ENCODE data around the gene ZNF526. TPM values are rescaled to one million over a fixed set of nuclear protein-coding genes. Genes with fewer than 3 reads are reported as not detected.

Gene ZNF526
- total RNA-seq, 2 experiments from 2014 or later, result 21.5 to 21.7 TPM

DNA sequence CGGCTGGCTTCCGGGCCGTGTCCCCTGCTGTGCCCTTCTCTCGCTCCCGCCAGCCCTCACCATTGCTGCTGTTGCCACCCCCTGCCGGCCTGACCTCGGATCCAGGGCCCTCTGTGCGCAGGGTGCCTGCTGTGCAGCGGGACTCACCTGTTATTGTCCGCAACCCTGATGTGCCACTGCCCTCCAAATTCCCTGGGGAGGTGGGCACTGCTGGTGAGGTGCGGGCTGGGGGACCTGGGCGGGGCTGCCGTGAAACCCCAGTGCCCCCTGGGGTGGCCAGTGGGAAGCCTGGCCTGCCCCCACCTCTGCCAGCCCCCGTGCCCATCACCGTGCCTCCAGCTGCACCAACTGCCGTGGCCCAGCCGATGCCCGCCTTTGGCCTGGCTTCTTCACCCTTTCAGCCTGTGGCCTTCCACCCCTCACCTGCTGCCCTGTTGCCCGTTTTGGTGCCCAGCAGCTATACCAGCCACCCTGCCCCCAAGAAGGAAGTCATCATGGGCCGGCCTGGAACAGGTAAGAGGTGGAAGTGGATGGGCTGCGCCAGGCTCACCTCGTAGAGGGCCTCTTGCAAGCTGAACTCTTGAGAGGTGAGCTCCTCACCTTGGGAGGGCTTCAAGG lies 54.1 kb downstream of the ZNF526 start:
- Mint-ChIP-seq H3K27me3 (no peaks in the 10 kb centered on the region), H3K9me3 (no peaks in the 10 kb centered on the region), H3K27ac (peak overlapping the region; percentile 62), H3K4me1 (peaks cover 68% of the 10 kb centered on the region), H3K36me3 (ENCODE audit: low read depth) (peaks cover 58% of the 10 kb centered on the region), H3K4me3 (no peak overlapping the region)
- ChIA-PET POLR2A (interaction anchor here (0.9 to 10.0 kb wide), 6 partner anchors 9 to 141 kb away, joined by 3 to 106 read pairs (median 4); partner anchors contain the start of genes ERF, GSK3A and POU2F2), CTCF (interaction anchor here (0.9 kb wide), 1 partner anchor 142 kb away, joined by 3 read pairs; the partner anchor contains the start of gene POU2F2)
- DNase-seq, result no peak

DNA sequence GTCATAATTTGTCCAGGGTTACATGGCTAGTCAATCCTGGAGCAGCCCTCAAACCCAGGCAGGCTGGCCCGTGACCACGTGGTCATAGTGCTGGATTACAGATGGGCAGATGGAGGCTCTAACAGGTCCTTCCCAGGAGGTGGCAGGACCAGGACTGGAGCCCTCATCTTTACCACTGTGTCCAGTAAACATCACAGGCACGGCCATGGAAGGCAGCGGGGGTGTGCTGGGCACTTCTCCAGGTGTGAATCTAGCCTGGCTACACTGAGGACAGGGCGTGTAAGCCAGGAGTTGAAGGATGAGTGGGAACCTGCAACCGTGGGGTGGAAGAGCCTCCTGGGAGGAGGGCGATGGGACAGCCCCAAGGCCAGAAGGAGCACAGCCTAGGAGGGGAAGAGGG lies 55.0 kb downstream of the ZNF526 start:
- Mint-ChIP-seq H3K27ac (peak overlapping the region; percentile 76), H3K4me3 (peak overlapping the region; percentile 43), H3K36me3 (ENCODE audit: low read depth) (peaks cover 51% of the 10 kb centered on the region), H3K27me3 (no peaks in the 10 kb centered on the region), H3K4me1 (peaks cover 67% of the 10 kb centered on the region), H3K9me3 (no peaks in the 10 kb centered on the region)
- ChIA-PET POLR2A (interaction anchor here (1.0 to 10.0 kb wide), 4 partner anchors 8 to 142 kb away, joined by 3 to 106 read pairs (median 4); partner anchors contain the start of genes ERF, GSK3A and POU2F2), CTCF (interaction anchor here (0.6 to 0.9 kb wide), 2 partner anchors 143 to 1171 kb away, joined by 3 read pairs; partner anchors contain the start of gene POU2F2)
- no peak for DNase-seq

DNA sequence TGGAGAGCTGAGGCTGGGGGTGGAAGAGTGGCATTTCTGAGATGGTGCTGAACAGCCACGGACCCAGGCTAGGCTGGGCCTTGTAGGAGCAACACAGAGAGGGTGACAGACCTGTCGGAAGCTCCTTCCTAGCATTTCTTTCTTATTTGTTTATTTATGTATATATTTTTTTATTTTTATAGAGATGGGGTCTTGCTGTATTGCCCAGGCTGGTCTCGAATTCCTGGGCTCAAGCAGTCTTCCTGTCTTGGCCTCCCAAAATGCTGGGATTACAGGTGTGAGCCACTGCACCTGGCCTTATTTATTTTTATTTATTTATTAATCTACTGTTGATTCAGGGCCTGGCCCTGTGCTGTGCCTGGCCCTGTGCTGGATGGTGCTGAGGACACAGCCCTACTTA lies 55.4 kb downstream of the ZNF526 start:
- Mint-ChIP-seq H3K27ac (peak overlapping the region; percentile 93), H3K4me3 (peak overlapping the region; percentile 54), H3K4me1 (peaks cover 63% of the 10 kb centered on the region), H3K27me3 (no peaks in the 10 kb centered on the region), H3K36me3 (ENCODE audit: low read depth) (peaks cover 49% of the 10 kb centered on the region), H3K9me3 (no peaks in the 10 kb centered on the region)
- ChIA-PET CTCF (interaction anchor here (0.6 kb wide), 2 partner anchors 143 to 1170 kb away, joined by 3 read pairs; no protein-coding TSS in a partner anchor), POLR2A (interaction anchor here (1.0 to 10.0 kb wide), 2 partner anchors 31 to 143 kb away, joined by 3 to 106 read pairs; partner anchors contain the start of genes GSK3A and POU2F2)
- DNase-seq, result no peak

DNA sequence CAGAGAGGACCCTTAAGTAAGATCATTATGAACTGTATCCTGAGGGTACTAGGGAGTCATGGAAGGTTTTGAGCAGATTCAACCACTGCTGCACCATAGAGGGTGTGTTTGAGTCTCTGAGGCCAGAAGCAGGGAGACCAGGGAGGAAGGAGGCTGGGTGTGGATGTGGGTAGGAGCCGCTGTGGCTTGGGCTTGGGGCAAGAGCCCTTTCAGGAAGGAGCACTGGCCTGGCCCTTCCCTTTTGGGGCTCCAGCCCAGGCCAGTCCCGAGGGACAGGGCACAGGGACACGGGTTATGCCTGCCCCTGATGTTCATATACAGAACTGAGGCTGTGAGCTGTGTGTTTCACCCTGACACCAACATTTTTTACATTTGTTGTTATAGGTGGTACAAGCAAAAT lies 56.2 kb downstream of the ZNF526 start:
- Mint-ChIP-seq H3K4me3 (peak overlapping the region; percentile 54), H3K4me1 (peaks cover 57% of the 10 kb centered on the region), H3K27me3 (no peaks in the 10 kb centered on the region), H3K36me3 (ENCODE audit: low read depth) (peaks cover 45% of the 10 kb centered on the region), H3K9me3 (no peaks in the 10 kb centered on the region), H3K27ac (peak overlapping the region; percentile 93)
- ChIA-PET POLR2A (interaction anchor here (10.0 kb wide), 1 partner anchor 32 kb away, joined by 106 read pairs; the partner anchor contains the start of gene GSK3A), CTCF (no interaction called here)
- DNase-seq, result no peak

DNA sequence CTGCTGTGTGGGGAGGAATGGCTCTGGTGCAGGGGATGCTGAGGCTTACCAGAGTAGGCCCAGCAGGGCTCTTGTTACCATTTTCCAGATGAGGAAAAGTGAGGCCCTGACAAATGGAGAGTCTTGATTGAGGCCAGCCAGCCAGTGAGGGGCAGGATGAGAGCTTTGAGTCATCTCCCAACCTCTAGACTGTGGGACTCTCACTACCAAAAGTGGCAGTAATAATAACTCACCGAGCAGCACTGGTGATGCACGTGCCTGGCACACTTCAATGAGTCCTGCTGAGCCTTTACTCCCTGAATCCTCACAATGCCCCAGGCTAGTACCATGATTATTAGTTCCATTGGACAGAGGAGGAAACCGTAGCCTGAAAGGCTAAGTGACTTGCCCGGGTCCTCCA lies 56.7 kb downstream of the ZNF526 start:
- Mint-ChIP-seq H3K27me3 (no peaks in the 10 kb centered on the region), H3K27ac (peak overlapping the region; percentile 93), H3K36me3 (ENCODE audit: low read depth) (peaks cover 41% of the 10 kb centered on the region), H3K4me1 (peaks cover 53% of the 10 kb centered on the region), H3K9me3 (no peaks in the 10 kb centered on the region), H3K4me3 (no peak overlapping the region)
- CTCF ChIA-PET, result interaction anchor here (0.7 kb wide), 1 partner anchor 144 kb away, joined by 3 read pairs; the partner anchor contains the start of gene POU2F2
- peak; percentile 51 for DNase-seq
- POLR2A ChIA-PET, result interaction anchor here (1.5 to 10.0 kb wide), 4 partner anchors 7 to 78 kb away, joined by 4 to 106 read pairs (median 5); partner anchors contain the start of genes CIC and GSK3A

Other genes starting within 250 kb of the ZNF526 start
- gene ATP1A3, start 226.1 kb upstream of the ZNF526 start, total RNA-seq, result 1 to 10 TPM; 1.2 to 1.9 TPM
- gene GRIK5, start 150.1 kb upstream of the ZNF526 start, total RNA-seq, result under 1 TPM; 0.38 to 0.68 TPM
- gene ZNF574, start 144.1 kb upstream of the ZNF526 start, total RNA-seq, result 10 to 100 TPM; 14.3 to 14.5 TPM
- 10 to 100 TPM; 31.3 to 35.8 TPM for gene POU2F2, start 87.9 kb upstream of the ZNF526 start, total RNA-seq
- 10 to 100 TPM; 54.1 to 59.8 TPM for gene DEDD2, start 2.6 kb upstream of the ZNF526 start, total RNA-seq
- gene GSK3A, start 22.3 kb downstream of the ZNF526 start, total RNA-seq, result 10 to 100 TPM; 48.9 to 50.7 TPM
- gene ERF, start 34.8 kb downstream of the ZNF526 start, total RNA-seq, result 10 to 100 TPM; 46.9 to 52.6 TPM
- 10 to 100 TPM; 86.5 to 88.8 TPM for gene CIC, start 48.9 kb downstream of the ZNF526 start, total RNA-seq
- gene PRR19, start 81.8 kb downstream of the ZNF526 start, total RNA-seq, result under 1 TPM; 0.45 to 0.91 TPM
- gene PAFAH1B3, start 82.3 kb downstream of the ZNF526 start, total RNA-seq, result 10 to 100 TPM; 30.6 to 32.7 TPM
- gene TMEM145, start 93.0 kb downstream of the ZNF526 start, total RNA-seq, result under 1 TPM in 1 of 2 experiments, not detected in 1; 0.23 TPM
- 1 to 10 TPM; 4.2 to 4.7 TPM for gene MEGF8, start 105.3 kb downstream of the ZNF526 start, total RNA-seq
- not detected for gene CNFN, start 170.0 kb downstream of the ZNF526 start, total RNA-seq
- 10 to 100 TPM; 34.7 to 37.2 TPM for gene LIPE, start 207.1 kb downstream of the ZNF526 start, total RNA-seq
- gene CXCL17, start 222.6 kb downstream of the ZNF526 start, total RNA-seq, result not detected